ENCODE measurements around the gene CAMTA1.

DNA sequence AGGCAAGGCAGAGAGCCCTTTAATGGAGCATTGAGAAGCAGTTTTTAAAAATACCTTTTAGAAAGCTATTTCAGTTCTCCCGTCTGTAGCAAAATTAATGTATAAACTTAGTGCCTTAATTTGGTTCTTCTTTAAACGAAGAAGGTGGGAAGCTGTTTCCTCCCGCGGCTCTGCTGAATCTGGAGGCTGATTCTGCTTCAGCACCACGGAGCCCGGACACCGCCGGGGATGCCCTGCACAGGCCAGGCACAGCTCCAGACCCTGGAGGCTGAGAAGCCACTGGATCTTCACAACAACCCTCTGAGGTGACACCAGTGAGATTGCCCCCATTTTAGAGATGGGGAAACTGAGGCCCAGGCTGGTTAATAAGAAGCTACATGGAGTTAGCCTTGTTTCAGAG, 810.1 kb downstream of the CAMTA1 start:
- TF ChIP-seq POLR2A (IDR thresholded peaks at IDR 0.05; ENCODE audit: low read length) (no peak), GATA1 (IDR thresholded peaks at IDR 0.05; ENCODE audit: low read depth, low read length) (no peak)

Data from erythroblast (primary cell).